ENCODE data around the gene POU4F1.

POU4F1 gene

DNA sequence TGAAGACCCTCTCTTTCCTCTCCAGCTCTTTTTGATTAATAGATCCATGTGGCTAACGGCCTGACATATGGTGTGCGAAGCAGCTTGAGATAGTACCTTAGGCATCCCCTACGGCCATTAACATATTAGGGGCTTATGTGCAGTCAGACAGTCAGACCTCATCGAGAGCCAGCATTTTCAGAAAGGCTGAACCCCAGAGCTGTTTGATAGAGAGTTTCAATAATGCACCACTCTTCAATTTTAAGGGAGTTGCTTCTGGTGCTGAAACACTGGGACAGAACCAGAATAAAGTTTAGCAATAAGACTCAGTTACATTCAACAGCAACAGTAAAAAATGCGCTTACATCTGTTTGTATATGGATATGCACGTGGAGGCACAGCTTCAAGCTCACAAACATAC lies 10.8 kb downstream of the POU4F1 start:
- DNase-seq (ENCODE audit: low read depth), result no peak

GRCh38 chr13:78589206-78589605 lies 14.1 kb downstream of the POU4F1 start:
- peak; percentile 17 for DNase-seq (ENCODE audit: low read depth)

GRCh38 chr13:78587395-78587794 lies 16.0 kb downstream of the POU4F1 start:
- DNase-seq (ENCODE audit: low read depth), result no peak

GRCh38 chr13:78586706-78587105 lies 16.6 kb downstream of the POU4F1 start:
- DNase-seq (ENCODE audit: low read depth), result no peak

- no peak for DNase-seq (ENCODE audit: low read depth)
These were observed 27.1 kb downstream of the POU4F1 start for GRCh38 chr13:78576261-78576660.

DNA sequence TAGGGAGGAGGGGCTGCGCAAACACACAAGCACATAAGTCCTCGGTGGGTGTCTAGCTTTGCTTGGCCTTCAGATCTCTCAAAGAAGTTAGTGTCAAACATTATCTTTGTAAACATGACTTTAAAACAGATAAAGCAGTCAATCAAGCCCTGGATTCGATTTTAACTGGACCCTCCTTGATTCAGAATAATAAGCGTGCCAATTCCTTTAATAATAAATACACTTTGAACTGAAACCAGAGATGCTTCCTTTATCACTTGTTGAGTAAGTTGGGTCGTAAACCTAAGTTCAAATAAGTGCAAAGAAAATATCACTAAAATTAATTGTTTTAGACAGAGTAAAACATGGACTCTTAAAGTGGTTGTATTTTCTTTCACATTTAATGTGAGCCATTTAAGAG lies 30.9 kb downstream of the POU4F1 start:
- DNase-seq (ENCODE audit: low read depth), result no peak

- no peak for DNase-seq (ENCODE audit: low read depth)
These were observed 34.3 kb downstream of the POU4F1 start for GRCh38 chr13:78569029-78569428.

- DNase-seq (ENCODE audit: low read depth), result no peak
These were observed 36.7 kb downstream of the POU4F1 start for GRCh38 chr13:78566631-78567030.

DNA sequence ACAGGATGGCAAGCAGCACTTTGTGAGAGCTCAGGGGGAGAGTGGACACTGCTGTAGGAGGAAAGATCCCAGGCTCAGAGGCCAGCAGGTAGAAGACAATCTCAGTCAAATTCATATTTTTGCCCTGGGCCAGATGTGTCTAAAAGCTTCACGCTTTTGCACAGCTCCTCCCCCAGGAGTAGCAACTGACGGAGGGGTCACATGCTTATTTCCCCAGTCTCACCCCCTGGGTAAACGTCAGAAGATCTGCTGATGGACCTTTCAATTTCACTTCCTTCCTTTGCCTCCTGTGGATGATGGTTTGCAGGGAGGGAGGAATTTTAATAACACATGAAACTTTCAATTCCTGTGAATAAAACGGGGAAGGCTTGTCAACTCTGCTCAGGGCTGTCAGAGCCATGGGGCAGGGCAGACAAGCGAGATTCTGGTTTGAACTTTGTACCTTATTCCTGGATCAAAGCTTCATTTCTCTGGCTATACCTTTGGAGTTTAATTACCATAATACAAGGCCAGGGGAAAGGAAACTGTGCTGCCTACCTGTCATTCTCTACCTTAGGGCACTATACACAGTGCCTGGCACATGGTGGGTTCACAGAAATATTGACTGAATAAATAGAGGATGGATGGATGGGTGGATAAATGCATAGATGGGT lies 41.0 kb downstream of the POU4F1 start:
- DNase-seq (ENCODE audit: low read depth), result no peak
